K562 (cell line): ENCODE data around the gene ATP8B2. TPM values are rescaled to one million over a fixed set of nuclear protein-coding genes. Genes with fewer than 3 reads are reported as not detected.
A peak's percentile ranks its signal among the peaks of the same experiment; 100 is the strongest.

Experiments
- ARNT ChIP-seq, 2 experiments: fragments of 450-650 bp; IDR thresholded peaks; 2 replicates each; pipeline ENCODE4 v1.6.1; 2016; ENCODE audit warnings: mild to moderate bottlenecking in 1 of 2
- BCL6 ChIP-seq: fragments of 250-450 bp; sonication (Bioruptor Pico); IDR thresholded peaks from 2 replicates; pipeline ENCODE4 v1.4.0; 2020
- C11orf30 ChIP-seq: fragments of 450-650 bp; IDR thresholded peaks from 2 replicates; pipeline ENCODE4 v1.6.1; 2016; ENCODE audit warnings: low read depth, mild to moderate bottlenecking
- CREB1 ChIP-seq, 2 experiments: sonication (generic) in 1 of 2; formaldehyde crosslinking in 1 of 2; IDR thresholded peaks; 2 replicates each; pipeline versions ENCODE4 v1.6.1 to v1.8.0; 2012 to 2022; ENCODE audit warnings: inconsistent platforms in 1 of 2, mild to moderate bottlenecking in 1 of 2, missing genetic modification reagents in 1 of 2, moderate library complexity in 1 of 2
- CREBBP ChIP-seq: IDR thresholded peaks from one replicate; pipeline ENCODE4 v1.6.1; 2012; ENCODE audit warnings: low read depth, mild to moderate bottlenecking, control low read depth, inconsistent platforms, low read length
- E2F4 ChIP-seq: sonication (generic); formaldehyde crosslinking; IDR thresholded peaks from 2 replicates; pipeline ENCODE4 v1.8.0; 2022; ENCODE audit warnings: mild to moderate bottlenecking, low read depth, missing genetic modification reagents
- FOXP1 ChIP-seq: sonication (generic); formaldehyde crosslinking; IDR thresholded peaks from 2 replicates; pipeline ENCODE4 v1.8.0; 2022; ENCODE audit warnings: mild to moderate bottlenecking, missing genetic modification reagents
- KAT8 ChIP-seq: fragments of 450-650 bp; IDR thresholded peaks from 2 replicates; pipeline ENCODE4 v1.6.1; 2016; ENCODE audit warnings: low read depth, mild to moderate bottlenecking
- MTF1 ChIP-seq: fragments of 250-450 bp; sonication (Bioruptor Pico); IDR thresholded peaks from 2 replicates; pipeline ENCODE4 v1.9.0; 2021; ENCODE audit warnings: moderate library complexity, mild to moderate bottlenecking, inconsistent platforms, borderline replicate concordance
- NCOA1 ChIP-seq: fragments of 450-650 bp; IDR thresholded peaks from 2 replicates; pipeline ENCODE4 v1.6.1; 2016; ENCODE audit warnings: low read depth
- NFIC ChIP-seq: fragments of 450-650 bp; IDR thresholded peaks from 2 replicates; pipeline ENCODE4 v1.6.1; 2017; ENCODE audit warnings: mild to moderate bottlenecking, inconsistent platforms
- NRF1 ChIP-seq, 2 experiments: fragments of 450-650 bp; IDR thresholded peaks in 1 of 2; conservative IDR thresholded peaks in 1 of 2; 2 replicates each; pipeline ENCODE4 v1.6.1; 2014; ENCODE audit warnings: mild to moderate bottlenecking in 2 of 2
- PHF21A ChIP-seq: fragments of 450-650 bp; IDR thresholded peaks from 2 replicates; pipeline ENCODE4 v1.6.1; 2017; ENCODE audit warnings: low read depth, borderline replicate concordance
- PTTG1 ChIP-seq: fragments of 450-650 bp; IDR thresholded peaks from 2 replicates; pipeline ENCODE4 v1.6.1; 2016; ENCODE audit warnings: low read depth, mild to moderate bottlenecking, missing genetic modification characterization, missing compliant biosample characterization
- SIN3B ChIP-seq: fragments of 450-650 bp; IDR thresholded peaks from 2 replicates; pipeline ENCODE4 v1.6.1; 2017; ENCODE audit warnings: low read depth, mild to moderate bottlenecking, moderate library complexity
- SMAD3 ChIP-seq: fragments of 450-650 bp; formaldehyde crosslinking; conservative IDR thresholded peaks from 2 replicates; pipeline ENCODE4 v1.4.0; 2020; ENCODE audit warnings: mild to moderate bottlenecking
- ZNF217 ChIP-seq: sonication (generic); formaldehyde crosslinking; IDR thresholded peaks from 2 replicates; pipeline ENCODE4 v1.8.0; 2022; ENCODE audit warnings: mild to moderate bottlenecking, missing genetic modification reagents
- ZNF318 ChIP-seq, 2 experiments: fragments of 450-650 bp; IDR thresholded peaks; 2 replicates each; pipeline ENCODE4 v1.6.1; 2016; ENCODE audit warnings: mild to moderate bottlenecking in 2 of 2, borderline replicate concordance in 1 of 2, low read depth in 1 of 2, moderate library complexity in 1 of 2
- ZNF507 ChIP-seq: conservative IDR thresholded peaks from 2 replicates; pipeline ENCODE4 v1.6.1; 2017; ENCODE audit warnings: missing genetic modification characterization, missing compliant biosample characterization
- ZNF76 ChIP-seq: fragments of 250-450 bp; sonication (Bioruptor Pico); IDR thresholded peaks from 2 replicates; pipeline ENCODE4 v1.4.0; 2020; ENCODE audit warnings: mild to moderate bottlenecking, moderate library complexity, borderline replicate concordance
- polyA plus RNA-seq, 8 experiments: library from polyadenylated mRNA; depleted of rRNA in 4 of 8; stranded (reverse) in 5 of 8; unstranded in 3 of 8; fragments of >200 nt; fragmentation: Nextera tagmentation in 2 of 8; fragmentation: Illumina TruSeq in 1 of 8; extraction: Ambion mirVana in 2 of 8; extraction: Trizol in 1 of 8; gene quantifications; 2 replicates each; pipeline versions ENCODE4 v1.2.1 to v1.2.3, GENCODE V29; 2011 to 2014; ENCODE audit warnings: inconsistent platforms in 1 of 8, missing spikeins in 1 of 8
- total RNA-seq, 7 experiments: library from RNA; depleted of rRNA in 6 of 7; stranded (reverse); fragments of >200 nt in 6 of 7; fragmentation: Illumina TruSeq in 2 of 7; extraction: Trizol in 2 of 7; gene quantifications; 2 replicates each; pipeline versions ENCODE4 v1.2.1 to v1.2.3, GENCODE V29; 2011 to 2021; ENCODE audit warnings: low replicate concordance in 1 of 7

Gene ATP8B2
- total and polyA plus RNA-seq, 9 of the 15 experiments (the other 6 are each of a cell fraction or from before 2014, with no cell fraction given), result 0.27 to 33.2 (median 18.4) TPM

GRCh38 chr1:154295408-154296235 is 29.7 kb upstream of the ATP8B2 start (continued):
- 0 out of 2 replicates have a peak, but pooled peaks have one; percentile 32 for TF ChIP-seq NCOA1
- no peak for TF ChIP-seq PHF21A
- no peak for TF ChIP-seq PTTG1 (tag)
- TF ChIP-seq C11orf30, result no peak
- TF ChIP-seq MTF1 (CRISPR knock-in tag), result no peak
- no peak for TF ChIP-seq E2F4 (CRISPR knock-in tag)
- TF ChIP-seq ZNF217 (CRISPR knock-in tag), result no peak
- no peak for TF ChIP-seq BCL6
- no peak for TF ChIP-seq KAT8
- peak; percentile 44 to 58; a peak in 1 of 4 replicates for TF ChIP-seq ARNT (IDR thresholded peaks at IDR 0.05)
- TF ChIP-seq ZNF507 (tag), result peak; percentile 31; the same call in 1 of the 2 replicates
- no peak for TF ChIP-seq SIN3B
- no peak for TF ChIP-seq SMAD3
- TF ChIP-seq NFIC, result peak; percentile 16; the same call in 1 of the 2 replicates
- no peak for TF ChIP-seq ZNF76 (CRISPR knock-in tag)
- TF ChIP-seq CREBBP, result no peak
- TF ChIP-seq FOXP1 (CRISPR knock-in tag), result no peak
- TF ChIP-seq NRF1 (conservative IDR thresholded peaks at IDR 0.05 in 1 of 2, IDR thresholded peaks at IDR 0.05 in 1 of 2), result no peak
- no peak for TF ChIP-seq ZNF318 (IDR thresholded peaks at IDR 0.05; ENCODE audit: borderline replicate concordance in 1 of 2, low read depth in 1 of 2)
- no peak for TF ChIP-seq CREB1 (IDR thresholded peaks at IDR 0.05)
- TF ChIP-seq CREB1 (CRISPR knock-in tag; IDR thresholded peaks at IDR 0.05), result no peak
